GM19467 (cell line): ENCODE results near the gene ANAPC7.
"Not testable (repeated sequence)": the region's sequence is repeated elsewhere in the genome, so short reads cannot be mapped to it uniquely, and the experiment has no call there.

Source experiments
- ATAC-seq: cut with Tn5 transposase; IDR thresholded peaks from one replicate; pipeline ENCODE4 v1.9.1; 2021; ENCODE audit warnings: mild to moderate bottlenecking, moderate library complexity; ENCODE audit not compliant: unreplicated experiment

ANAPC7 gene, protein sequence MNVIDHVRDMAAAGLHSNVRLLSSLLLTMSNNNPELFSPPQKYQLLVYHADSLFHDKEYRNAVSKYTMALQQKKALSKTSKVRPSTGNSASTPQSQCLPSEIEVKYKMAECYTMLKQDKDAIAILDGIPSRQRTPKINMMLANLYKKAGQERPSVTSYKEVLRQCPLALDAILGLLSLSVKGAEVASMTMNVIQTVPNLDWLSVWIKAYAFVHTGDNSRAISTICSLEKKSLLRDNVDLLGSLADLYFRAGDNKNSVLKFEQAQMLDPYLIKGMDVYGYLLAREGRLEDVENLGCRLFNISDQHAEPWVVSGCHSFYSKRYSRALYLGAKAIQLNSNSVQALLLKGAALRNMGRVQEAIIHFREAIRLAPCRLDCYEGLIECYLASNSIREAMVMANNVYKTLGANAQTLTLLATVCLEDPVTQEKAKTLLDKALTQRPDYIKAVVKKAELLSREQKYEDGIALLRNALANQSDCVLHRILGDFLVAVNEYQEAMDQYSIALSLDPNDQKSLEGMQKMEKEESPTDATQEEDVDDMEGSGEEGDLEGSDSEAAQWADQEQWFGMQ

DNA sequence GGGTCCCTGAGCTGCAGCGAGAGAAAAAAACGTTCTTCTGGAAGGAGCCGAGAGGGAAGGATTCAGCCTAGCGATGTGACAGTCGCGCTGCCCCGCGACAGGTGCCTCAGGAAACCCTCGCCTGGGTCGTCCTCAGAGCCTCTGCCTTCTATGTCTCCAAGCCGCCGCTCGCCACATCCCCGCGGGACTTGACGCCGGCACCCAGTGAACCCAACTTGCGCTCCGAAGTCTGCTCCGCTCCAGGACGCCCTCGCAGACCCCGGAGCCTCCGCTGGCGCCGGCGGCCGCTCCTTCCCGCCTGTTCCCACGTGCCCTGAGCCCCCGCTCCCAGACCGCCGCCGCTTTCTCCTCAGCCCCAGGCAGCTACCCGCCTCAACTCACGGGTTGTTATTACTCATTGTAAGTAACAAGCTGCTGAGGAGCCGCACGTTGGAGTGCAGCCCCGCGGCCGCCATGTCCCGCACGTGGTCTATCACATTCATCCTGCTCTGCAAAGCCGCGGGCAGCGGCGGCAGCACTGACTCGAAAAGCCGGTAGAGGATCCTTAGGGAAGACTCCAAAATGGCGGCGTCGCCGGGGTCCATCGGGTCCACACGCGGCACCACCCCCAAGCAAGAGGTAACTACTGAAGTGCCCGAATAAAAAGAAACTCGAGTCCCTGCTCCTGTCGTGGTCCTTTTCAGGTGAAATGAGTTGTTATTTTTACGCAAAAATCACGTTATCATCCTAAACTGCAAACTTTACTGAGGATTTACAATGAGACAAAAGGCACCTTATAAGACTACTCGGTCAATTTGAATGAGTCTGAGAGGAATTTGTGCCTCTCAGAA is at the start of gene ANAPC7:
Gene ANAPC7, minus strand, starts transcription at position 563 of the 830 bp plus-strand sequence. Its CDS starts 81 bp downstream, at position 482.
- peak; percentile 82 for ATAC-seq

DNA sequence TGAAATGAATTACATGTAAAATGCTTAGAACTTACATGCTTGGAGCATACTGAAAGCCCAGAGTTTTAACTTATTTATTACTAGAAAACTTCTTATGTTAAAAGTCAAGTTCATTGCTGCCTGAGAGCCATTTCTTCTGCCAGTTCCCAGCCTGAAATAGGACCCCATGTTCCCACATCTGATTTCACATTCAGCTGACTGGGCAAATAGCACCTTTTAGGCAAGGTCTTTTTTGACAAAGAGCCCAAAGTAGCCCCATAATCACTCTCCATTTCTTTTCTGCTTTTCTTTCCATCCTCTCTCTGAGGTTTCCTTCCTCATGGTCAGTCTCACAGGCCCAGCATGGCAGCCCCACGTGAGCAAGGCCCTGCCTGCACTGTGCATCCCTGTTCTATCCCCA is 47.8 kb upstream of the ANAPC7 start:
- ATAC-seq: no peak

DNA sequence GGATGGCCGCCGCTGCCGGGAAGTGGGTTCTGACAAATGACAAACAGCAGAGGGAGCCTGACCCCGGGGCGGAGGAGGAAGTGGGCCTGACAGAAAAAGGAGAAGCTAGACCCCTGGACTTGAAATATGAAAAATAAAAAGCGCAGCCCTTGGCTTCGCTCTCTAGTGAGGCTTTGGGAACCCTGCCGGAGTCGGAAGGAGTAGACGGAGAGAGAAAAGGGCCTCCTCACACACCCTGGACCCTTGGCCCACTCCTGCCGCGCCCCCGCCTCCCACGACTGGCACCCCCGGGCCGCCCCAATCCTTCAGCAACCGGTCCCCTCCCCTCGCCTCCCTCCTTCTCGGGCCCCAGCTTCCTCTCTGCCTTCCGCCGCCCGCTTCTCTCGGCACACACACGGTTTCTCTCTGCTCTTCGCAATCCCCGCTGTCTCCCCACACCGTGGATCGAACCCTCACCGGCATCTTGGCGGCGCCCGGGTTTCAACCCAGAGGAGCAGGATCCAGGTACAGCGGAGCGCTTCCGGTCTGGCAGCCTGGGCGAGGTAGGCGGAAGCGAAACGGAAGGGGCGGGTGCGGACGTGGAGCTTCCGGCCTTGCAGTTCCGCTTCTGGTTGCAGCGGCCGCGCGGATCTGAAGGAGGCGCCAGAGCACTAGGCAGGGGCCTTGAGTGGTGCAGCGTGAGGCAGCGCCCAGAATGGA is 46.4 kb upstream of the ANAPC7 start, which contains the start of gene ARPC3:
Gene ARPC3, minus strand, starts transcription at position 539 of the 699 bp plus-strand sequence. Its CDS starts 77 bp downstream, at position 462.
- ATAC-seq: peak; percentile 88

DNA sequence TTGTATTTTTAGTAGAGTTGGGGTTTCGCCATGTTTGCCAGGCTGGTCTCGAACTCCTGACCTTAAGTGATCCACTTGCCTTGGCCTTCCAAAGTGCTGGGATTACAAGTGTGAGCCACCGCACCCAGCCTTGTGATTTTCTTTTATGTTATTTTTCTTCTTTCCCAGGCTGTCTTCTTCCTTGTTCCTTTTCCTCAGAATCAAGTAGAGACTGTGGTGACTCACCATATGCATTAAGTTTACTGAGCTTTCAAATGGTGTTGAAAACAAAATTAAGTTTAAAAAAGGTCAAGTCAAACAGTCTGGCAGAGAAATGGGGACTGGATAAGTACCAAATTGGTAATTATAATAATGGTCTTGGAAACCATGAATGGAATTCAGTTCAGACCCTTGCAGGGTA is 40.9 kb upstream of the ANAPC7 start:
- ATAC-seq: no peak

DNA sequence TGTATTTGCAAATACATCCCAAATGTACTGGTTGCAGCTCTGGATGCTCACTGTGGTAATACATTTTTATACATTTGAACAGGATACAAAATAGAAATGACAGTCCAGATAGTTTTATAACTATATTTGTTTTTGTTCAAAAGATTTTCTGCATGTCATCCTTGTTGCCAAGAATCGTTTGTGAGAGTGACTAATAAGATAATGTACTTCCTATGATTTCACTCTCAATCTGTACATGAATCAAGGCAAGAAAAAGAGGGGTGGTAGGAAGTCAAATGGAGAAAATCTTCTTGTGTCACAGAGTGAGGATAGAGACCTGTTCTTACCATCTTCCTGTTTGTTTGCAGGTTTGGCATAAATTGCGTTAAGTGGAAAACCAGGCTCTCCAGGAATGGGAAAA is 32.7 kb upstream of the ANAPC7 start:
- no peak for ATAC-seq

DNA sequence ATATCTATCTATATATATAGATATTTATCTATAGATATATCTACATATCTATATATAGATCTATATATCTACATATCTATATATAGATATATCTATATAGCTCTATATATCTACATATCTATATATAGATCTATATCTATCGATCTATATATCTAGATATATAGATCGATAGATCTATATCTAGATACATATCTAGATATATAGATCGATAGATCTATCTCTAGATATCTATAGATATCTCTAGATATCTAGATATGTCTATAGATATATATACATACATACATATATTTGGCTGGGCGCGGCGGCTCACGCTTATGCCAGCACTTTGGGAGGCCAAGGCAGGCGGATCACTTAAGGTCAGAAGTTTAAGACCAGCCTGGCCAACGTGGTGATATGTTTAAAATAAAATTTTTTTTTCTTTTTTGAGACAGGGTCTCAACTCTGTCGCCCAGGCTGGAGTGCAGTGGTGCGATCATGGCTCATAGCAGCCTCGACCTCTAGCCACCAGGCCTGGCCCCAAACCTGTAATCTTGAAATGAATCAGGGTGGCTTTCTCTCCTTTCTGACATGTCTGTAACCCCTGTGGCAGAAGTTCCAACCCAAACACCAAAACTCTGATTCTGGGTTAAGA is 28.6 kb upstream of the ANAPC7 start:
- no peak for ATAC-seq

DNA sequence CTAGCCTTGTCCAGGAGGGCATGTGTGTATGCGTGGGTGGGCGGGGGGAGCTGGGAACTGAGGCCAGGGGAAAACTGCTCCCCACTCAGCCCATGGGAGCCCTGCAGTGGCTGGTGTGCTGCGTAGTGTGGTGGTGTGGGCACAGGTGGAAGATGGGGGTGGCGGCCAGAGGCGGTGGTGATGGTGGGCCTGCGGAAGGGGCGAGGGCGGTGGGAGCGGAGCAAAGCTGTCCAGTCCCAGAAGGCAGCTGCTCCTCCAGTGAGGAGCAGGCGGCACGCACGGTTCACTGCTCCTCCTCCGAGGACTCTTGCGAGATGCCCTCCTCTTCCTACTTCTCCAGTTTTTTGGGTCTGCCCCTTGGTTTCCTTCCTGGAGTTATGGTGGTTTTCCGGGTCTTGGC is 26.2 kb upstream of the ANAPC7 start:
- not testable (repeated sequence) for ATAC-seq

DNA sequence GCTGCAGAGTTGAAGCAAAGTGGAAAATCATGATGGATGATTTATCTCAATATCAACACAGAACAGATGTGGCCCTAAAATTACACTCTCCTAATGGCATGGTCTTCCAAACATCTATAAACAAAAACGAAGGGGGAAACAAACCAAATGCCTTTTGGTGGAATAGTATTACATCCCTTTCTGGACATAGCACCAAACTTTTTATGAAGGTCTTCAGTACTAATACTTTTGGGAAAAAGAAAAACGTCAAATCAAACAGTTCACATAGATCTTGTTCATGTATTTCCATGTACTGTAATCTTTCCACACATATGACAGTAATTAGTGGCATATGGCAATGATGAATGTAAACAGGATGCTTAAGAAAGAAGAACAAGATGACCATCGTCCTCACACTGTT is 22.9 kb upstream of the ANAPC7 start:
- no peak for ATAC-seq

DNA sequence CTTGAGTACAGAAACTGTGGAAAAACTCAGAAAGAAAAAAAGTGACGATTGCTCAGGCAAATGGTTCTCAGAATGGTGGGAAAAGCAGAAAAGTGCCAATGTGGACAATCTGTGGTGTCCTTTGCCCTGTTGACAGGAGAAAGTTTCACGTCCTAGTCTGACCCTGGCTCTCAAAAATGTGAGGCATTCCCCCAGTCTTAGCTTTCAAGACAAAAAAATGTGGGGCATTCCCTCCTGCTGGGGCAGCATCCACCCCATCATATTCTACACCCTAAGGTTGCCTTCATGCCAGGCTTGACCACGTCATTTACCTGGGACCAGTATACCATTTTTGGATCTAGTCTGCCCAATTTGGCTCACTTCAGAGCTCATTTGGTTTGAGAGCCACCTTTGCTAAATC is 20.7 kb upstream of the ANAPC7 start:
- no peak for ATAC-seq

DNA sequence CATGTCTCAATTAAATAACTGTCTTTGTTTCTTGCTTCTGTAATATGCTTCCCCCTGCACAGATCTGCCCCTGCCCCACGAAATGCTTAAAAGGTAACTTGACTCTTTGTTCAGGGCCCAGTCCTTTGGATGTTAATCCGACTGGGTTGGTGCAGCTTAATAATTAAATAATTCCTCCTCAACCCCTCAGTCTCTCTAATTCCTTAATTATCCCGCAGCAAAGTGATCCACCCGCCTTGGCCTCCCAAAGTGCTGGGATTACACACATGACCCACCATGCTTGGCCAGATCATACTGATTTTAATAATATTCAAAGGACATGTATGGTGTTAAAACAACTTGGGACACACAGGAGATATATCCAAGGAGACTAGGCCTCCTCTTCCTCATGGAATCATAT is 18.2 kb upstream of the ANAPC7 start:
- ATAC-seq: no peak

DNA sequence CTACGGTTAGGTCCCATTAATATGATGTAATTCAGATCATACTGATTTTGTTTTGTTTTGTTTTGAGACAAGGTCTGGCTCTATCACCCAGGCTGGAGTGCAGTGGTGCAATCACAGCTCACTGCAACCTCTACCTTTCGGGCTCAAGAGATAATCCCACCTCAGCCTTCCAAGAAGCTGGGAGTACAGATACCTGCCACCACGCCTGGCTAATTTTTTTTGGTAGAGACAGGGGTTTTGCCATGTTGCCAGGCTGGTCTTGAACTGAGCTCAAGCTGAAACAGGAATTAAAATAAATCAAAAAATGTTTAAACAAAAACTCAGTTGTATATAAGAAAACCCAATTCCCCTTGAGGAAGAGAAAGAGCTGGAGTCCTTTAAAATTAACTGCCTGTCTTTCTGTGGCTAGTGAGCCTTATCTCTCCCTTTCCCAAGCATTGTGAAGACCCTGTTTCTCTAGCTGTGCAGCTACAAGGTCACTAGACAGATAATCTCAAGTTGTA is 17.7 kb upstream of the ANAPC7 start:
- no peak for ATAC-seq

DNA sequence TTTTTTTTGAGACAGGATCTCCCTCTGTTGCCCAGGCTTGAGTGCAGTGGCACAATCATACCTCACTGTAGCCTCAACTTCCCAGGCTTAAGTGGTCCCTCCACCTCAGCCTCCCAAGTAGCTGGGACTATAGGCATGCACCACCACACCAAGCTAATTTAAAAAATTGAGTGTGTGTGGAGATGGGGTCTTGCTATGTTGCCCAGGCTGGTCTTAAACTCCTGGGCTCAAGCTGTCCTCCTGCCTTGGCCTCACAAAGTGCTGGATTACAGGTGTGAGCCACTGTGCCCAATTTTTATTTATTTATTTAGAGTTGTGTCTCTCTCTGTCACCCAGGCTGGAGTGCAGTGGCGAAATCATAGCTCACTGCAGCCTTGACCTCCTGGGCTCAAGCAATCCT is 17.1 kb upstream of the ANAPC7 start:
- ATAC-seq: not testable (repeated sequence)

DNA sequence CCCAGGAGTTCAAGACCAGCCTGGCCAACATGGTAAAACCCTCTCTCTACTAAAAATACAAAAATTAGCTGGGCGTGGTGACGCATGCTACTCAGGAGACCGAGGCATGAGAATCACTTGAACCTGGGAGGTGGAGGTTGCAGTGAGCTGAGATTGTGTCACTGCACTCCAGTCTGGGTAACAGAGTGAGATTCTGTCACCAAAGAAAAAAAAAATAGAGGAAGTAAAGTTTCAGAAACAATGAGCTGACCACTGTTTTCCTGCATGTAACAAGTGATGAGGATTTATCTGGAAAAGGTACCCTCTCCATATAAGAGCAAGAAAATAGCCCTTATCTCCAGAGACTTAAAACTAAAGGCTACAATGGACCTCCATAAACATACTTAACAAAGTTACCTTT is 13.6 kb upstream of the ANAPC7 start:
- ATAC-seq: not testable (repeated sequence)

DNA sequence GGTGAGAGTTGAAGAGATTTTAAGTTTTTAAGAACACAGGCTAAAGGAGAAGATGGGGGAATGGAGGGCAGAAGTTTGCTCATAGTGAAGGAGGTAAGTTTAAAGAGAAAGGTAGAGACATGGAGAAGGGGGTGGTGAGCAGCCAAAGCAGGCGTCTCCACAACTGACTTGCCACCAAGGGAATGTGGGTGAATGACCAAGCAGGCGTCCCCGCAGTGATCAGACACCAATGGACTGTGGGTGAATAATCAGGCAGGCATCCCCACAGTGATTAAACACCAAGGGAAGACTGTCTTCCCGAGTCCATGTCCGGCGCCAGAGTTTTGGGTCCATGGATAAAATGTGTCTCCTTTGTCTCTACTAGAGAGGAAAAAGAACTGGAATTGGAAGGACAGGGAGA is 6.6 kb upstream of the ANAPC7 start:
- not testable (repeated sequence) for ATAC-seq

DNA sequence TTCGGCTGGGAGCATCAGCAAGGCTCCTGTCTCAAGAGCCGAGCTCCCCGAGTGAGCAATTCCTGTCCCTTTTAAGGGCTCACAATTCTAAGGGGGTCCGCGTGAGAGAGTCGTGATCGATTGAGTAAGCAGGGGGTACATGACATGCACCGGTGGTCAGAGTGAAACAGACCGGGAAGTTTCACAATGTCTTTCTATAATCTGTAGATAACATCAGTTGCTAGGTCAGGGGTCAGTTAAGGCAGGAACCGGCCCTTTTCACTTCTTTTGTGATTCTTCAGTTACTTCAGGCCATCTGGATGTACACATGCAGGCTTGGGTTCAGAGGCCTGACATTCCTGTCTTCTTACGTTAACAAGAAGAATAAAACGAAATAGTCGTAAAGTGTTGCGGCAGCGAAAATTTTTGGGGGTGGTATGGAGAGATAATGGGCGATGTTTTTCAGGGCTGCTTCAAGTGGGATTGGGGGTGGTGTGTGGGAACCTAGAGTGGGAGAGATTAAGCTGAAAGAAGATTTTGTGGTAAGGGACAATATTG is 1.7 kb upstream of the ANAPC7 start:
- ATAC-seq: not testable (repeated sequence)

DNA sequence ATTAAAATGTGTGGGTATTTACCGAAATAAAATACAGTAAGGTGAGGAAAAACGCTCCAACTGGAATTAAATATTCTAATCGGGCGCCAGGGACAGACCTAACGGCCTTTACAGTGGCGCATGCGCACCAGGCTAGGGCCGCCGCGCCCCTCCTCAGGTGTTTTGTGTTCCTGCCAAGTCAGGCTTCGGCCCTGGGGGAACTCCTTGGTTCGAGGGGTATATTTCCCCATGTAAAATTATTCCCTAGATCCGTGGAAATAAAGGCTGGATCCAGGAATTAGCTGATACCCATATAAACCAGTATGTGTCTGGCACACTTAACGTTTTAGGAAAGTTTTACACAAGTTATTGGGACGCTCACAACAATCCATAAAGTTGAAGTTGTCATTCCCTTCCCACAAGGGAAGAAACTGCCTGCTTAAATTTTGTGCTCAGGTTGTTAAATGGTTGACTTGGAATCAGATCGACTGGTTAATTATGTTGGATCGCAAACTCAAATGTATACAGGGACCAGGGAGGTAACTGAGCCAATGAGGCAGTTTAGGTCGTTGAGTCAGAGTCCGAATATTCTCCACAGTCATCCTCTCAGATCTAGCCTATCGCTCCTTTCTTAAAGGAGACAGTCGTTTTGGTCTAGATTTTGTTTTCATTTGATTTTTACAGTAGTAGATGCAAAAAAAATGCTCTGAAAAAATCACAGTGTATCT is 621 bp upstream of the ANAPC7 start:
- no peak for ATAC-seq

DNA sequence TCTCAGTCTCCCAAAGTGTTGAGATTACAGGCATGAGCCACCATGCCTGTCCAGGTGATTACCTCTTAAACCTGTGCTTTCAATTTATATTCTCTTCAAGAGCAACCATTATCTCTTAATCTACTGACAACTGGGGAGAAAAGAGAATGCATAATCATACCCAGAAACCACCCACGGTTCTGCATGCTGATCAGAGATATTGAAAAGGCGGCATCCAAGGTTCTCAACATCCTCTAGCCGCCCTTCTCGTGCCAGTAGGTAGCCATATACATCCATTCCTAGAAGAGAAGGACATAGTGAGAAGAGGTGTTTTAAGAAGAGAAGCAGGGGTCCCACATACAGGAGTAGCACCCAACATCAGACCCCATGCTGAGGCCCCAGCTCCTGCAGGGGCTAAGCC is 20.8 kb downstream of the ANAPC7 start:
- ATAC-seq: no peak

DNA sequence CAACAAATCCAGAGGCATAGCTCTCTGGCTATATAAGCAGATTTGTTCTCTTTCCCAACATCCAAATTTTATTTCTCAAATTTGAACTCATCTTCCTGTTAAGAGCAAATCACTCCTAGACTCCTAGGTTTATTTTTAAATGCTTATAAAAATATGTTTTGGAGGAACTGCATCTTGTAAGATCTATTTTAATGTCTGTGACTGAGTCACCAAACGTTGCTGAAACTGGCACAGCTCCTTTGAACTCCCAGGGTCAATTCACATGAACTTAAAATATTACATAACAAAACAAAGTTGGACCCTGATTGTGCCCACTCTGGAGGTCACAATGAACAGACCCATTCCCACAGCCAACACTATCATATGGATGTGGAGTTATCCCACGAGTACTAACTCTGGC is 23.9 kb downstream of the ANAPC7 start:
- no peak for ATAC-seq

DNA sequence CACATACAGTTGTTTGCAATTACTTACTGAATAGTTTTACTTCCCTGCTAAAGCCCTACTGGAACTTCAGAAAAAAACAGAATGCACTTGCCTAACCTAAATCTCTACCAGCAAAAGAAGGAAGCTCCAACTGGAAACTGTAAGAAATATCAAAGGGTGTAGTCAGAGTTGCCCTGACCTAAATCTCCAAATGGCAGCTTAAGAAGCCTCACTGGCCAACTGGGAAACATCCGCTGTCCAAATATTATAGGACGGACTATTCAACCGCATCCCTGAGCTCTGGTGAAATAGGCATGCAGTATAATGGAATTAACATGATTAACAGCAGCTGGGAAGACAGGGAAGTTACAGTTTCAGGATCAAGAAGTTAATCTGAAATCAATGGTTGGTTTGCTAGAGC is 24.3 kb downstream of the ANAPC7 start:
- no peak for ATAC-seq
